SK-N-SH (cell line): ENCODE results near the gene RABGAP1L. TPM values are rescaled to one million over a fixed set of nuclear protein-coding genes. Genes with fewer than 3 reads are reported as not detected.

Experiments used
- CTCF ChIA-PET: fragments of 300-600, 350-600 bp; formaldehyde crosslinking; extraction: SDS; loops from one replicate; lab custom pipeline; 2021; lab: Yijun Ruan, JAX
- POLR2A ChIA-PET: fragments of 350-600 bp; sonication (Branson Sonifier 250); formaldehyde crosslinking; extraction: SDS; loops from one replicate; lab custom pipeline; 2020; ENCODE audit warnings: antibody characterized with exemption, inconsistent platforms; lab: Yijun Ruan, JAX
- DNase-seq: peaks from one replicate; pipeline ENCODE4 v3.0.0; 2012
- H2AFZ ChIP-seq: fragments of 200-600 bp; sonication (generic); 2 replicates; pipeline ENCODE4 v1.8.1; 2016; ENCODE audit warnings: antibody characterized with exemption, mild to moderate bottlenecking, low read depth
- H3F3A ChIP-seq: fragments of 200-600 bp; sonication (generic); replicated peaks from 2 replicates; pipeline ENCODE3; 2016; ENCODE audit warnings: antibody characterized with exemption, mild to moderate bottlenecking; ENCODE audit not compliant: insufficient read depth
- H3K27ac ChIP-seq, 2 experiments: fragments of 200-500 bp in 1 of 2; fragments of 200-600 bp in 1 of 2; sonication (Bioruptor generic) in 1 of 2; sonication (generic), shearing (Covaris generic) in 1 of 2; 2 replicates each; pipeline versions ENCODE4 v1.5.1 to v1.6.1; 2014 to 2016; ENCODE audit warnings: low read depth in 2 of 2, inconsistent platforms in 1 of 2, low read length in 1 of 2, mild to moderate bottlenecking in 1 of 2, mixed read lengths in 1 of 2
- H3K27me3 ChIP-seq: fragments of 200-600 bp; sonication (generic), shearing (Covaris generic); 2 replicates; pipeline ENCODE4 v1.6.1; 2016; ENCODE audit warnings: mixed run types; ENCODE audit not compliant: insufficient read depth
- H3K36me3 ChIP-seq, 2 experiments: fragments of 200-500 bp in 1 of 2; fragments of 200-600 bp in 1 of 2; sonication (Bioruptor generic) in 1 of 2; sonication (generic) in 1 of 2; replicated peaks in 1 of 2; 2 replicates each; pipeline versions ENCODE3 to v1.5.1; 2014 to 2016; ENCODE audit warnings: low read length in 1 of 2, mild to moderate bottlenecking in 1 of 2; ENCODE audit not compliant: insufficient read depth in 2 of 2, control insufficient read depth in 1 of 2
- H3K4me1 ChIP-seq, 2 experiments: fragments of 200-500 bp in 1 of 2; fragments of 200-600 bp in 1 of 2; sonication (Bioruptor generic) in 1 of 2; sonication (generic), shearing (Covaris generic) in 1 of 2; 2 replicates each; pipeline versions ENCODE4 v1.5.1 to v1.6.1; 2014 to 2016; ENCODE audit warnings: low read depth in 1 of 2, low read length in 1 of 2, mixed run types in 1 of 2; ENCODE audit not compliant: insufficient read depth in 2 of 2, control insufficient read depth in 1 of 2
- H3K4me2 ChIP-seq: fragments of 200-600 bp; sonication (generic), shearing (Covaris generic); 2 replicates; pipeline ENCODE4 v1.6.1; 2017; ENCODE audit warnings: mixed run types
- H3K4me3 ChIP-seq, 2 experiments: fragments of 200-500 bp in 1 of 2; fragments of 200-600 bp in 1 of 2; sonication (Bioruptor generic) in 1 of 2; sonication (generic), shearing (Covaris generic) in 1 of 2; 2 replicates each; pipeline versions ENCODE4 v1.5.1 to v1.8.1; 2014 to 2016; ENCODE audit warnings: low read depth in 2 of 2, inconsistent platforms in 1 of 2, low read length in 1 of 2, mild to moderate bottlenecking in 1 of 2, mixed read lengths in 1 of 2, moderate library complexity in 1 of 2
- H3K79me2 ChIP-seq: fragments of 200-600 bp; sonication (generic); 2 replicates; pipeline ENCODE4 v1.8.1; 2017; ENCODE audit warnings: mild to moderate bottlenecking; ENCODE audit not compliant: insufficient read depth
- H3K9ac ChIP-seq: fragments of 200-600 bp; sonication (generic); 2 replicates; pipeline ENCODE4 v1.6.1; 2017; ENCODE audit warnings: mixed run types
- H3K9me2 ChIP-seq: fragments of 200-600 bp; sonication (generic); 2 replicates; pipeline ENCODE4 v1.6.1; 2017; ENCODE audit warnings: mixed run types
- H3K9me3 ChIP-seq: fragments of 200-600 bp; sonication (generic); 2 replicates; pipeline ENCODE4 v1.6.1; 2017; ENCODE audit warnings: mixed run types, mild to moderate bottlenecking, moderate library complexity
- H4K20me1 ChIP-seq: fragments of 200-600 bp; sonication (generic); 2 replicates; pipeline ENCODE4 v1.6.1; 2017; ENCODE audit warnings: mild to moderate bottlenecking, mixed run types; ENCODE audit not compliant: insufficient read depth
- GATA2 ChIP-seq: sonication (generic); formaldehyde crosslinking; IDR thresholded peaks from 2 replicates; pipeline ENCODE4 v1.5.0; 2020; ENCODE audit warnings: mild to moderate bottlenecking, missing genetic modification reagents
- JUND ChIP-seq: IDR thresholded peaks from 2 replicates; pipeline ENCODE4 v1.4.0; 2012
- MXI1 ChIP-seq: IDR thresholded peaks from 2 replicates; pipeline ENCODE4 v1.6.1; 2012; ENCODE audit warnings: mild to moderate bottlenecking, low read depth, low read length, improper control_type of control experiment
- NFIC ChIP-seq: IDR thresholded peaks from 2 replicates; pipeline ENCODE4 v1.4.0; 2012; ENCODE audit warnings: borderline replicate concordance
- NRF1 ChIP-seq: IDR thresholded peaks from 2 replicates; pipeline ENCODE4 v1.6.1; 2012; ENCODE audit warnings: low read depth, mild to moderate bottlenecking, low read length
- RCOR1 ChIP-seq: fragments of 150-350 bp; IDR thresholded peaks from 2 replicates; pipeline ENCODE4 v1.6.1; 2017; ENCODE audit warnings: antibody characterized with exemption, low read length
- RFX5 ChIP-seq: IDR thresholded peaks from 2 replicates; pipeline ENCODE4 v1.6.1; 2012; ENCODE audit warnings: mild to moderate bottlenecking, improper control_type of control experiment, low read length
- TAF1 ChIP-seq: IDR thresholded peaks from 2 replicates; pipeline ENCODE4 v1.6.1; 2012; ENCODE audit warnings: low read depth, mild to moderate bottlenecking, low read length, moderate library complexity, borderline replicate concordance
- TEAD4 ChIP-seq: IDR thresholded peaks from 2 replicates; pipeline ENCODE4 v1.4.0; 2012; ENCODE audit warnings: mild to moderate bottlenecking, borderline replicate concordance; ENCODE audit not compliant: insufficient read depth
- USF2 ChIP-seq: fragments of 150-350 bp; IDR thresholded peaks from 2 replicates; pipeline ENCODE4 v1.6.1; 2017; ENCODE audit warnings: antibody characterized with exemption, low read length, low read depth, borderline replicate concordance
- WGBS: methylation state at CpG from one replicate; pipeline ENCODE4 v1.1.6; 2017; ENCODE audit warnings: low lambda C conversion rate; 5-methylcytosine and 5-hydroxymethylcytosine counted together
- polyA plus RNA-seq, 3 experiments: library from polyadenylated mRNA; depleted of rRNA; stranded (reverse); fragments of >200 nt; gene quantifications; 2 replicates each; pipeline ENCODE4 v1.2.3, GENCODE V29; 2012
- TF ChIP-seq, protein P1 (sequence below): fragments of 150-350 bp; IDR thresholded peaks from 2 replicates; pipeline ENCODE4 v1.6.1; 2016; ENCODE audit warnings: mild to moderate bottlenecking, low read depth, low read length
- TF ChIP-seq, protein P2 (sequence below): IDR thresholded peaks from 2 replicates; pipeline ENCODE4 v1.4.0; 2012; ENCODE audit warnings: low read depth, borderline replicate concordance

Gene RABGAP1L
- polyA plus RNA-seq, 1 of the 3 experiments (the other 2 are of a cell fraction) = 7.2 TPM

- DNase-seq = no peak
Measured at GRCh38 chr1:174764191-174764590, 604.9 kb downstream of the RABGAP1L start.

GRCh38 chr1:174766727-174767126, 607.4 kb downstream of the RABGAP1L start:
- Histone ChIP-seq H3K27me3 (no peaks in the 10 kb centered on the region), H2AFZ (no peak overlapping the region), H3K4me2 (no peak overlapping the region), H3F3A (no peaks in the 10 kb centered on the region), H4K20me1 (no peaks in the 10 kb centered on the region), H3K9me3 (no peaks in the 10 kb centered on the region), H3K9me2 (no peaks in the 10 kb centered on the region), H3K4me1 (no peaks in the 10 kb centered on the region), H3K27ac (no peak overlapping the region), H3K79me2 (no peaks in the 10 kb centered on the region), H3K4me3 (no peak overlapping the region), H3K36me3 (no peaks in the 10 kb centered on the region), H3K9ac (no peak overlapping the region)
- 92% methylated on average over 2 of the region's 2 CpGs for WGBS
- TF ChIP-seq MXI1 = no peak
- TF ChIP-seq RCOR1 = no peak
- no peak for TF ChIP-seq USF2
- no peak for TF ChIP-seq TEAD4
- TF ChIP-seq NFIC = no peak
- no peak for TF ChIP-seq RFX5
- no peak for TF ChIP-seq GATA2 (CRISPR knock-in tag)
- TF ChIP-seq, protein P1, sequence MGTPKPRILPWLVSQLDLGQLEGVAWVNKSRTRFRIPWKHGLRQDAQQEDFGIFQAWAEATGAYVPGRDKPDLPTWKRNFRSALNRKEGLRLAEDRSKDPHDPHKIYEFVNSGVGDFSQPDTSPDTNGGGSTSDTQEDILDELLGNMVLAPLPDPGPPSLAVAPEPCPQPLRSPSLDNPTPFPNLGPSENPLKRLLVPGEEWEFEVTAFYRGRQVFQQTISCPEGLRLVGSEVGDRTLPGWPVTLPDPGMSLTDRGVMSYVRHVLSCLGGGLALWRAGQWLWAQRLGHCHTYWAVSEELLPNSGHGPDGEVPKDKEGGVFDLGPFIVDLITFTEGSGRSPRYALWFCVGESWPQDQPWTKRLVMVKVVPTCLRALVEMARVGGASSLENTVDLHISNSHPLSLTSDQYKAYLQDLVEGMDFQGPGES = no peak
- no peak for TF ChIP-seq JUND
- TF ChIP-seq, protein P2, sequence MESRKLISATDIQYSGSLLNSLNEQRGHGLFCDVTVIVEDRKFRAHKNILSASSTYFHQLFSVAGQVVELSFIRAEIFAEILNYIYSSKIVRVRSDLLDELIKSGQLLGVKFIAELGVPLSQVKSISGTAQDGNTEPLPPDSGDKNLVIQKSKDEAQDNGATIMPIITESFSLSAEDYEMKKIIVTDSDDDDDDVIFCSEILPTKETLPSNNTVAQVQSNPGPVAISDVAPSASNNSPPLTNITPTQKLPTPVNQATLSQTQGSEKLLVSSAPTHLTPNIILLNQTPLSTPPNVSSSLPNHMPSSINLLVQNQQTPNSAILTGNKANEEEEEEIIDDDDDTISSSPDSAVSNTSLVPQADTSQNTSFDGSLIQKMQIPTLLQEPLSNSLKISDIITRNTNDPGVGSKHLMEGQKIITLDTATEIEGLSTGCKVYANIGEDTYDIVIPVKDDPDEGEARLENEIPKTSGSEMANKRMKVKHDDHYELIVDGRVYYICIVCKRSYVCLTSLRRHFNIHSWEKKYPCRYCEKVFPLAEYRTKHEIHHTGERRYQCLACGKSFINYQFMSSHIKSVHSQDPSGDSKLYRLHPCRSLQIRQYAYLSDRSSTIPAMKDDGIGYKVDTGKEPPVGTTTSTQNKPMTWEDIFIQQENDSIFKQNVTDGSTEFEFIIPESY = no peak
- TF ChIP-seq TAF1 = no peak
- no peak for DNase-seq
- CTCF ChIA-PET = interaction anchor here (0.8 to 1.7 kb wide), 3 partner anchors 216 to 315 kb away, joined by 3 to 8 read pairs (median 6); no protein-coding TSS in a partner anchor
- POLR2A ChIA-PET = no interaction called here

More at GRCh38 chr1:174764191-174764590, 604.9 kb downstream of the RABGAP1L start:
- ChIA-PET CTCF (interaction anchor here (1.8 kb wide), 1 partner anchor 219 kb away, joined by 4 read pairs; no protein-coding TSS in a partner anchor), POLR2A (no interaction called here)
- no peaks in the 10 kb centered on the region for H3F3A ChIP-seq
- TF ChIP-seq NRF1 (no peak), TEAD4 (no peak)
- no peak overlapping the region for H3K4me3 ChIP-seq
- H4K20me1 ChIP-seq = no peaks in the 10 kb centered on the region
- H3K27ac ChIP-seq = no peak overlapping the region
- no peaks in the 10 kb centered on the region for H3K9me3 ChIP-seq
- WGBS = 76% methylated on average over 2 of the region's 2 CpGs
- H2AFZ ChIP-seq = no peak overlapping the region
- H3K79me2 ChIP-seq = no peaks in the 10 kb centered on the region
- no peak overlapping the region for H3K9ac ChIP-seq
- no peaks in the 10 kb centered on the region for H3K9me2 ChIP-seq
- no peak overlapping the region for H3K4me2 ChIP-seq
- H3K4me1 ChIP-seq = no peaks in the 10 kb centered on the region
- no peaks in the 10 kb centered on the region for H3K27me3 ChIP-seq
- H3K36me3 ChIP-seq = no peaks in the 10 kb centered on the region
